Ovary (tissue), 3 donors: ENCODE results near the gene RNF224.

Experiments used
- CTCF ChIP-seq, 3 donors: fragments of 450-650 bp in 2 of 3; fragments of 200-600 bp in 1 of 3; IDR thresholded peaks; one replicate each; pipeline versions ENCODE4 v1.5.1 to v1.8.0; 2016 to 2022; ENCODE audit warnings: antibody characterized with exemption in 3 of 3, mild to moderate bottlenecking in 1 of 3
- EP300 ChIP-seq: sonication (generic); formaldehyde crosslinking; IDR thresholded peaks from one replicate; pipeline ENCODE4 v1.6.1; 2017; ENCODE audit warnings: antibody characterized with exemption
- POLR2A ChIP-seq: fragments of 450-650 bp; IDR thresholded peaks from one replicate; pipeline ENCODE4 v1.6.1; 2017; ENCODE audit warnings: antibody characterized with exemption, mild to moderate bottlenecking, moderate library complexity
- donor health status: DM: no; HTN: no; CAD: no.

- TF ChIP-seq CTCF (IDR thresholded peaks at IDR 0.05) (no peak), POLR2A (no peak), EP300 (no peak)
Observed at GRCh38 chr9:137212520-137212919, 14.8 kb upstream of the RNF224 start.
